SK-N-SH treated with all-trans-retinoic acid at 6 μM for 48 hours (cell line): ENCODE data around the gene KDM5A.

Experiments used
- ATAC-seq: fragments of 200-7000 bp; cut with Tn5 transposase; 3 replicates; pipeline ENCODE4 v1.9.1; 2020; ENCODE audit warnings: mild to moderate bottlenecking, moderate library complexity
- ARNTL ChIP-seq: fragments of 450-650 bp; formaldehyde crosslinking; IDR thresholded peaks from 2 replicates; pipeline ENCODE4 v1.5.0; 2020; ENCODE audit warnings: low read depth, mild to moderate bottlenecking, moderate library complexity, borderline replicate concordance
- BACH2 ChIP-seq: fragments of 250-450 bp; sonication (Bioruptor Pico); IDR thresholded peaks from 2 replicates; pipeline ENCODE4 v1.9.0; 2021; ENCODE audit warnings: mild to moderate bottlenecking, borderline replicate concordance
- CSDC2 ChIP-seq: fragments of 250-450 bp; sonication (Bioruptor Pico); IDR thresholded peaks from 2 replicates; pipeline ENCODE4 v1.5.0; 2020; ENCODE audit warnings: mild to moderate bottlenecking, moderate library complexity
- ESRRG ChIP-seq: fragments of 250-450 bp; sonication (Bioruptor Pico); IDR thresholded peaks from 2 replicates; pipeline ENCODE4 v1.6.1; 2021; ENCODE audit warnings: mild to moderate bottlenecking
- GLIS3 ChIP-seq: fragments of 250-450 bp; sonication (Bioruptor Pico); IDR thresholded peaks from 2 replicates; pipeline ENCODE4 v1.5.0; 2020; ENCODE audit warnings: mild to moderate bottlenecking, moderate library complexity
- ISL1 ChIP-seq: fragments of 250-450 bp; sonication (Bioruptor Pico); IDR thresholded peaks from 2 replicates; pipeline ENCODE4 v2.1.2; 2022; ENCODE audit warnings: mild to moderate bottlenecking, moderate library complexity
- OSR1 ChIP-seq: fragments of 250-450 bp; sonication (Bioruptor Pico); IDR thresholded peaks from 2 replicates; pipeline ENCODE4 v1.8.0; 2022; ENCODE audit warnings: moderate library complexity, mild to moderate bottlenecking, inconsistent platforms
- PPARA ChIP-seq: fragments of 250-450 bp; sonication (Bioruptor Pico); IDR thresholded peaks from 2 replicates; pipeline ENCODE4 v1.5.0; 2020; ENCODE audit warnings: mild to moderate bottlenecking, borderline replicate concordance
- RARB ChIP-seq: fragments of 250-450 bp; sonication (Bioruptor Pico); IDR thresholded peaks from 2 replicates; pipeline ENCODE4 v1.8.0; 2021; ENCODE audit warnings: mild to moderate bottlenecking, moderate library complexity
- SNAI2 ChIP-seq: fragments of 250-450 bp; sonication (Bioruptor Pico); IDR thresholded peaks from 2 replicates; pipeline ENCODE4 v1.5.0; 2020; ENCODE audit warnings: mild to moderate bottlenecking, moderate library complexity
- TCF4 ChIP-seq: fragments of 250-450 bp; sonication (Bioruptor Pico); IDR thresholded peaks from 2 replicates; pipeline ENCODE4 v1.8.0; 2021; ENCODE audit warnings: mild to moderate bottlenecking, moderate library complexity, borderline replicate concordance
- TOX ChIP-seq: fragments of 250-450 bp; sonication (Bioruptor Pico); IDR thresholded peaks from 2 replicates; pipeline ENCODE4 v1.8.0; 2021; ENCODE audit warnings: mild to moderate bottlenecking, moderate library complexity, borderline replicate concordance
- ZC3H10 ChIP-seq: fragments of 250-450 bp; sonication (Bioruptor Pico); IDR thresholded peaks from 2 replicates; pipeline ENCODE4 v1.5.1; 2021; ENCODE audit warnings: mild to moderate bottlenecking, moderate library complexity
- ZFP3 ChIP-seq: fragments of 250-450 bp; sonication (Bioruptor Pico); IDR thresholded peaks from 2 replicates; pipeline ENCODE4 v1.5.0; 2020; ENCODE audit warnings: mild to moderate bottlenecking, moderate library complexity
- ZFP30 ChIP-seq: fragments of 450-650 bp; formaldehyde crosslinking; IDR thresholded peaks from 2 replicates; pipeline ENCODE4 v1.5.0; 2022; ENCODE audit warnings: mild to moderate bottlenecking, moderate library complexity
- ZNF565 ChIP-seq: fragments of 450-650 bp; formaldehyde crosslinking; conservative IDR thresholded peaks from 2 replicates; pipeline ENCODE4 v1.5.0; 2020; ENCODE audit warnings: low read depth, mild to moderate bottlenecking, moderate library complexity
- ZNF70 ChIP-seq: fragments of 450-650 bp; formaldehyde crosslinking; IDR thresholded peaks from 2 replicates; pipeline ENCODE4 v1.5.0; 2020; ENCODE audit warnings: mild to moderate bottlenecking, moderate library complexity
- ZNF8 ChIP-seq: fragments of 450-650 bp; formaldehyde crosslinking; IDR thresholded peaks from 2 replicates; pipeline ENCODE4 v1.5.0; 2020; ENCODE audit warnings: mild to moderate bottlenecking, moderate library complexity
- TF ChIP-seq, protein P1 (sequence below): fragments of 250-450 bp; sonication (Bioruptor Pico); IDR thresholded peaks from 2 replicates; pipeline ENCODE4 v1.8.0; 2020; ENCODE audit warnings: mild to moderate bottlenecking, moderate library complexity, borderline replicate concordance
- TF ChIP-seq, protein P2 (sequence below): fragments of 250-450 bp; sonication (Bioruptor Pico); IDR thresholded peaks from 2 replicates; pipeline ENCODE4 v1.8.0; 2021; ENCODE audit warnings: low read depth, mild to moderate bottlenecking, moderate library complexity, borderline replicate concordance
- TF ChIP-seq, protein P3 (sequence below): fragments of 250-450 bp; sonication (Bioruptor Pico); IDR thresholded peaks from 2 replicates; pipeline ENCODE4 v1.5.0; 2020; ENCODE audit warnings: mild to moderate bottlenecking, moderate library complexity
- TF ChIP-seq, protein P4 (sequence below): fragments of 250-450 bp; sonication (Bioruptor Pico); IDR thresholded peaks from 2 replicates; pipeline ENCODE4 v1.5.1; 2020; ENCODE audit warnings: low read depth, mild to moderate bottlenecking, moderate library complexity
- TF ChIP-seq, protein P5 (sequence below): fragments of 250-450 bp; sonication (Bioruptor Pico); IDR thresholded peaks from 2 replicates; pipeline ENCODE4 v1.5.1; 2021; ENCODE audit warnings: mild to moderate bottlenecking, moderate library complexity

The KDM5A gene

DNA sequence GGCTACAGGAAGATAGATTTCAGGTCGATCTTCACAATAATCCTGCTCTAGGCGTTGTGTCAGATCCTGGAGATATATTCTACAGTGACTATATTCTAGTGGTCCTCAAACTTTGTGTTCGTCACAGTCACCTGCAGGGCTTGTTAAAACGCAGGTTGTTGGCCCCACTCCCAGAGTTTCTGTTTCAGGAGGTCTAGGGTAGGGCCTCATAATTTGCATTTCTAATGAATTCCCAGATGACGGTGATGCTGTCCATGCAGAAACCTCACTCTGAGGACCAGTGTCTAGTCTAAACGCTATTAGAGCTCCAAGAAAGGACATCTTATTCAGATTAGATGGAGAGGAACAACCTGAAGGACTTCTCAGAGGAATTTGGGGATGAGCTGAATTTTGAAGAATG is 113.3 kb downstream of the KDM5A start:
- no peak for ATAC-seq

DNA sequence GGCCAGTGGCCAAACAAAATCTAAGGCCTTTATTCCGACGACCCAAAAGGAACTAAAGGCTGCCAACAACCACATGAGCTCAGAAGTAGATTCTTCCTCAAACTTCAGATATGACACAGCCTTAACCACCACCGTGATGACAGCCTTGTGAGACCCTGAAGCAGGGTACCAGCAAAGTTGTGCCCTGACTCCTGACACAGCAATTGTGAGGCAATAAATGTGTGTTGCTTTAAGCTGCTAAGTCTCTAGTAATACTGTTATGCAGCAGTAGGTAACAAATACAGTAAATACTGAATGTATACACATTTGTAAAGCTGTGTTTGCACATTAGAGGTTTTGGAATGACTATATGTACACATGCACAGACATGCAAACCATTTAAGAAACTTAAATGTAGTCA is 115.7 kb downstream of the KDM5A start:
- no peak for ATAC-seq
- TF ChIP-seq, protein P1, sequence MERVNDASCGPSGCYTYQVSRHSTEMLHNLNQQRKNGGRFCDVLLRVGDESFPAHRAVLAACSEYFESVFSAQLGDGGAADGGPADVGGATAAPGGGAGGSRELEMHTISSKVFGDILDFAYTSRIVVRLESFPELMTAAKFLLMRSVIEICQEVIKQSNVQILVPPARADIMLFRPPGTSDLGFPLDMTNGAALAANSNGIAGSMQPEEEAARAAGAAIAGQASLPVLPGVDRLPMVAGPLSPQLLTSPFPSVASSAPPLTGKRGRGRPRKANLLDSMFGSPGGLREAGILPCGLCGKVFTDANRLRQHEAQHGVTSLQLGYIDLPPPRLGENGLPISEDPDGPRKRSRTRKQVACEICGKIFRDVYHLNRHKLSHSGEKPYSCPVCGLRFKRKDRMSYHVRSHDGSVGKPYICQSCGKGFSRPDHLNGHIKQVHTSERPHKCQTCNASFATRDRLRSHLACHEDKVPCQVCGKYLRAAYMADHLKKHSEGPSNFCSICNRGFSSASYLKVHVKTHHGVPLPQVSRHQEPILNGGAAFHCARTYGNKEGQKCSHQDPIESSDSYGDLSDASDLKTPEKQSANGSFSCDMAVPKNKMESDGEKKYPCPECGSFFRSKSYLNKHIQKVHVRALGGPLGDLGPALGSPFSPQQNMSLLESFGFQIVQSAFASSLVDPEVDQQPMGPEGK (CRISPR knock-in tag): no peak
- TF ChIP-seq OSR1 (CRISPR knock-in tag) (no peak), ISL1 (CRISPR knock-in tag) (no peak), RARB (CRISPR knock-in tag) (no peak), BACH2 (no peak), ZFP3 (CRISPR knock-in tag) (no peak), GLIS3 (no peak), CSDC2 (CRISPR knock-in tag) (no peak), SNAI2 (no peak), ZNF565 (CRISPR knock-in tag) (no peak), ZNF8 (CRISPR knock-in tag) (no peak), TCF4 (CRISPR knock-in tag) (no peak), ZC3H10 (no peak), ZNF70 (CRISPR knock-in tag) (no peak), PPARA (CRISPR knock-in tag) (no peak), ARNTL (CRISPR knock-in tag) (no peak)
- TF ChIP-seq, protein P2, sequence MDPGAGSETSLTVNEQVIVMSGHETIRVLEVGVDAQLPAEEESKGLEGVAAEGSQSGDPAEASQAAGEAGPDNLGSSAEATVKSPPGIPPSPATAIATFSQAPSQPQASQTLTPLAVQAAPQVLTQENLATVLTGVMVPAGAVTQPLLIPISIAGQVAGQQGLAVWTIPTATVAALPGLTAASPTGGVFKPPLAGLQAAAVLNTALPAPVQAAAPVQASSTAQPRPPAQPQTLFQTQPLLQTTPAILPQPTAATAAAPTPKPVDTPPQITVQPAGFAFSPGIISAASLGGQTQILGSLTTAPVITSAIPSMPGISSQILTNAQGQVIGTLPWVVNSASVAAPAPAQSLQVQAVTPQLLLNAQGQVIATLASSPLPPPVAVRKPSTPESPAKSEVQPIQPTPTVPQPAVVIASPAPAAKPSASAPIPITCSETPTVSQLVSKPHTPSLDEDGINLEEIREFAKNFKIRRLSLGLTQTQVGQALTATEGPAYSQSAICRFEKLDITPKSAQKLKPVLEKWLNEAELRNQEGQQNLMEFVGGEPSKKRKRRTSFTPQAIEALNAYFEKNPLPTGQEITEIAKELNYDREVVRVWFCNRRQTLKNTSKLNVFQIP: no peak
- TF ChIP-seq, protein P3, sequence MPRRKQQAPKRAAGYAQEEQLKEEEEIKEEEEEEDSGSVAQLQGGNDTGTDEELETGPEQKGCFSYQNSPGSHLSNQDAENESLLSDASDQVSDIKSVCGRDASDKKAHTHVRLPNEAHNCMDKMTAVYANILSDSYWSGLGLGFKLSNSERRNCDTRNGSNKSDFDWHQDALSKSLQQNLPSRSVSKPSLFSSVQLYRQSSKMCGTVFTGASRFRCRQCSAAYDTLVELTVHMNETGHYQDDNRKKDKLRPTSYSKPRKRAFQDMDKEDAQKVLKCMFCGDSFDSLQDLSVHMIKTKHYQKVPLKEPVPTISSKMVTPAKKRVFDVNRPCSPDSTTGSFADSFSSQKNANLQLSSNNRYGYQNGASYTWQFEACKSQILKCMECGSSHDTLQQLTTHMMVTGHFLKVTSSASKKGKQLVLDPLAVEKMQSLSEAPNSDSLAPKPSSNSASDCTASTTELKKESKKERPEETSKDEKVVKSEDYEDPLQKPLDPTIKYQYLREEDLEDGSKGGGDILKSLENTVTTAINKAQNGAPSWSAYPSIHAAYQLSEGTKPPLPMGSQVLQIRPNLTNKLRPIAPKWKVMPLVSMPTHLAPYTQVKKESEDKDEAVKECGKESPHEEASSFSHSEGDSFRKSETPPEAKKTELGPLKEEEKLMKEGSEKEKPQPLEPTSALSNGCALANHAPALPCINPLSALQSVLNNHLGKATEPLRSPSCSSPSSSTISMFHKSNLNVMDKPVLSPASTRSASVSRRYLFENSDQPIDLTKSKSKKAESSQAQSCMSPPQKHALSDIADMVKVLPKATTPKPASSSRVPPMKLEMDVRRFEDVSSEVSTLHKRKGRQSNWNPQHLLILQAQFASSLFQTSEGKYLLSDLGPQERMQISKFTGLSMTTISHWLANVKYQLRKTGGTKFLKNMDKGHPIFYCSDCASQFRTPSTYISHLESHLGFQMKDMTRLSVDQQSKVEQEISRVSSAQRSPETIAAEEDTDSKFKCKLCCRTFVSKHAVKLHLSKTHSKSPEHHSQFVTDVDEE: no peak
- TF ChIP-seq, protein P4, sequence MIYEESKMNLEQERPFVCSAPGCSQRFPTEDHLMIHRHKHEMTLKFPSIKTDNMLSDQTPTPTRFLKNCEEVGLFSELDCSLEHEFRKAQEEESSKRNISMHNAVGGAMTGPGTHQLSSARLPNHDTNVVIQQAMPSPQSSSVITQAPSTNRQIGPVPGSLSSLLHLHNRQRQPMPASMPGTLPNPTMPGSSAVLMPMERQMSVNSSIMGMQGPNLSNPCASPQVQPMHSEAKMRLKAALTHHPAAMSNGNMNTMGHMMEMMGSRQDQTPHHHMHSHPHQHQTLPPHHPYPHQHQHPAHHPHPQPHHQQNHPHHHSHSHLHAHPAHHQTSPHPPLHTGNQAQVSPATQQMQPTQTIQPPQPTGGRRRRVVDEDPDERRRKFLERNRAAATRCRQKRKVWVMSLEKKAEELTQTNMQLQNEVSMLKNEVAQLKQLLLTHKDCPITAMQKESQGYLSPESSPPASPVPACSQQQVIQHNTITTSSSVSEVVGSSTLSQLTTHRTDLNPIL (CRISPR knock-in tag): no peak

More for the DNA sequence above, 113.3 kb downstream of the KDM5A start:
- TF ChIP-seq ZNF70 (CRISPR knock-in tag): no peak

DNA sequence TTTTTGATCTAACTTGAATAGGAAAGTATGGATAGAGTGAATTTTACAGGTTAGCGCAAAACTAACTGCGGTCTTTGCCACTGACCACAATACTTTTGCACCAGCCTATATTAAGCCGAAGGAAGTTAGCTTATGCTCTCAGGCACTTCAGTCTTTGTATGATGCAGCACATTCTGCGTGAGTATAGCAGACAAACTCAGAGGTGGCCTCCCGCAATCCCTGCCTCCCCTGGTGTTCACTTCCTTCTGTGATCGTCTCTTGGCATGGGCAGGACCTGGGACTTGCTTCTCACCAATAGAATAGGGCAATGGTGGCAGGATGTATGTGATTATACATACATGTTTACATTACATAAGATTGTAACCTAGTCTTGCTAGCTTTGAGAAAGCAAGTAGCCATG is 116.2 kb downstream of the KDM5A start:
- no peak for ATAC-seq
- TF ChIP-seq GLIS3 (no peak), TOX (CRISPR knock-in tag) (no peak), ZFP3 (CRISPR knock-in tag) (no peak), ESRRG (CRISPR knock-in tag) (no peak), ZFP30 (CRISPR knock-in tag) (no peak), ZNF70 (CRISPR knock-in tag) (no peak), RARB (CRISPR knock-in tag) (no peak), ZC3H10 (no peak), TCF4 (CRISPR knock-in tag) (no peak), BACH2 (no peak), ZNF565 (CRISPR knock-in tag) (no peak), PPARA (CRISPR knock-in tag) (no peak), ISL1 (CRISPR knock-in tag) (no peak), OSR1 (CRISPR knock-in tag) (no peak)
- TF ChIP-seq, protein P5, sequence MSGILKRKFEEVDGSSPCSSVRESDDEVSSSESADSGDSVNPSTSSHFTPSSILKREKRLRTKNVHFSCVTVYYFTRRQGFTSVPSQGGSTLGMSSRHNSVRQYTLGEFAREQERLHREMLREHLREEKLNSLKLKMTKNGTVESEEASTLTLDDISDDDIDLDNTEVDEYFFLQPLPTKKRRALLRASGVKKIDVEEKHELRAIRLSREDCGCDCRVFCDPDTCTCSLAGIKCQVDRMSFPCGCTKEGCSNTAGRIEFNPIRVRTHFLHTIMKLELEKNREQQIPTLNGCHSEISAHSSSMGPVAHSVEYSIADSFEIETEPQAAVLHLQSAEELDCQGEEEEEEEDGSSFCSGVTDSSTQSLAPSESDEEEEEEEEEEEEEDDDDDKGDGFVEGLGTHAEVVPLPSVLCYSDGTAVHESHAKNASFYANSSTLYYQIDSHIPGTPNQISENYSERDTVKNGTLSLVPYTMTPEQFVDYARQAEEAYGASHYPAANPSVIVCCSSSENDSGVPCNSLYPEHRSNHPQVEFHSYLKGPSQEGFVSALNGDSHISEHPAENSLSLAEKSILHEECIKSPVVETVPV (CRISPR knock-in tag): no peak
- TF ChIP-seq, protein P2: no peak
- TF ChIP-seq, protein P4 (CRISPR knock-in tag): no peak
- TF ChIP-seq, protein P3: no peak
